GM19397 (cell line): Measurements from ENCODE around the gene CRTC3.
"Not testable (repeated sequence)": the region's sequence is repeated elsewhere in the genome, so short reads cannot be mapped to it uniquely, and the experiment has no call there.

Source experiments
- ATAC-seq: cut with Tn5 transposase; IDR thresholded peaks from one replicate; pipeline ENCODE4 v1.9.1; 2021; ENCODE audit warnings: mild to moderate bottlenecking, moderate library complexity; ENCODE audit not compliant: unreplicated experiment

CRTC3 gene, protein sequence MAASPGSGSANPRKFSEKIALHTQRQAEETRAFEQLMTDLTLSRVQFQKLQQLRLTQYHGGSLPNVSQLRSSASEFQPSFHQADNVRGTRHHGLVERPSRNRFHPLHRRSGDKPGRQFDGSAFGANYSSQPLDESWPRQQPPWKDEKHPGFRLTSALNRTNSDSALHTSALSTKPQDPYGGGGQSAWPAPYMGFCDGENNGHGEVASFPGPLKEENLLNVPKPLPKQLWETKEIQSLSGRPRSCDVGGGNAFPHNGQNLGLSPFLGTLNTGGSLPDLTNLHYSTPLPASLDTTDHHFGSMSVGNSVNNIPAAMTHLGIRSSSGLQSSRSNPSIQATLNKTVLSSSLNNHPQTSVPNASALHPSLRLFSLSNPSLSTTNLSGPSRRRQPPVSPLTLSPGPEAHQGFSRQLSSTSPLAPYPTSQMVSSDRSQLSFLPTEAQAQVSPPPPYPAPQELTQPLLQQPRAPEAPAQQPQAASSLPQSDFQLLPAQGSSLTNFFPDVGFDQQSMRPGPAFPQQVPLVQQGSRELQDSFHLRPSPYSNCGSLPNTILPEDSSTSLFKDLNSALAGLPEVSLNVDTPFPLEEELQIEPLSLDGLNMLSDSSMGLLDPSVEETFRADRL

DNA sequence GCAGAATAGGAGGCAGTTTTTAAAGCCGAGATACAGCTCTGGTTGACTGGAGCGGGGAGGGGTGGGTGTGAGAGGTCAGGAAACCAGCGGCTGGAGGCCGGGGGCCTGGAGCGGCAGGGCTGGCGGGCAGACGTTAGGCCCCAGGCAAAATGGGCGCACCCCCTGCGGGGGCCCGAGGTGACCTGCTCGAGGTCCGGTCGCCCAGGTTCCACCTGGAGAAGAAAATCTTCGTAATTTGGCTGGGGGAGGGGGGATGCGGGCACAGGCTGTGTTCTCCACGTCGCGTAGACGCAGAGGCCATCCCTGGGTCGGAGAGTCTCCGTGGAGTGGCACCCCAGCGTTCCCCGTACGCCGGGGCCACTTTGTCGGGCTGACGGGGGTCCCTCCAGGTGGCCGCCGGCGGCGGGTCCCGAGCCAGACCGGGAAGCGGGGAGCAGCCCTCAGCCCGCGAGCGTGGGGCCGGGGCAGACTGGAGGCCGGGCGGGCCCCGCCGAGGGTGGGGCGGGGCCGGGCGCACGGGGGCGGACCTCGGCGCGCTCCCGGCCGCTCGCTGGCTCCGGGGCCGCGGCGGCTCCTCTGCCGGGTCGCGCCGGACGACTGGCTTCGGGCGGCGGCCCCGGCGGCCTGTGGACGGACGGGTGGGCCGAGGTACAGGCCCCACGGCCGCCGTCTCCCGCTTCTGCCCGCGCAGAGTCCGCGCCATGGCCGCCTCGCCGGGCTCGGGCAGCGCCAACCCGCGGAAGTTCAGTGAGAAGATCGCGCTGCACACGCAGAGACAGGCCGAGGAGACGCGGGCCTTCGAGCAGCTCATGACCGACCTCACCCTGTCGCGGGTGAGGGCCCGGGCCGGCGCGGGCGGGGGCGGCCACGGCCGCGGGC lies at the start of gene CRTC3:
Gene CRTC3 (plus strand): TSS at position 553 of the 879 bp plus-strand sequence. CDS start 149 bp downstream, at position 702.
- ATAC-seq = peak; percentile 67

DNA sequence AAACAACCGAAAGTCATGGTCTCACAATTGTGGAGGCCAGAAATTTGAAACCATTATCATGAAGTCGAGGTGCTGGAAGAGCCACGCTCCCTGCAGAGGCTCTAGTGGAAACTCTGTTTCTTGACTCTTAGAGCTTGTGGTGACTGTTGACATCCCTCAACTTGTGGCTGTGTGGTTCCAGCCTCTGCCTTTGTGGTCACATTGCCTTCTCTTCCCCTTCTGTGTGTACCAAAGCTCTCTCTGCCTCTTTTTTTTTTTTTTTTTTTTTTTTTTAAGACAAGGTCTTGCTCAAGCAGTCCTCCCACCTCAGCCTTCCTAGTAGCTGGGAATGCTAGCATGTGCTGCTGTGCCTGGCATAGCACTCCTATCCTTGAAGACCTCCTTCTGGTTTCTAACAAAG lies 48.7 kb upstream of the CRTC3 start:
- no peak for ATAC-seq

DNA sequence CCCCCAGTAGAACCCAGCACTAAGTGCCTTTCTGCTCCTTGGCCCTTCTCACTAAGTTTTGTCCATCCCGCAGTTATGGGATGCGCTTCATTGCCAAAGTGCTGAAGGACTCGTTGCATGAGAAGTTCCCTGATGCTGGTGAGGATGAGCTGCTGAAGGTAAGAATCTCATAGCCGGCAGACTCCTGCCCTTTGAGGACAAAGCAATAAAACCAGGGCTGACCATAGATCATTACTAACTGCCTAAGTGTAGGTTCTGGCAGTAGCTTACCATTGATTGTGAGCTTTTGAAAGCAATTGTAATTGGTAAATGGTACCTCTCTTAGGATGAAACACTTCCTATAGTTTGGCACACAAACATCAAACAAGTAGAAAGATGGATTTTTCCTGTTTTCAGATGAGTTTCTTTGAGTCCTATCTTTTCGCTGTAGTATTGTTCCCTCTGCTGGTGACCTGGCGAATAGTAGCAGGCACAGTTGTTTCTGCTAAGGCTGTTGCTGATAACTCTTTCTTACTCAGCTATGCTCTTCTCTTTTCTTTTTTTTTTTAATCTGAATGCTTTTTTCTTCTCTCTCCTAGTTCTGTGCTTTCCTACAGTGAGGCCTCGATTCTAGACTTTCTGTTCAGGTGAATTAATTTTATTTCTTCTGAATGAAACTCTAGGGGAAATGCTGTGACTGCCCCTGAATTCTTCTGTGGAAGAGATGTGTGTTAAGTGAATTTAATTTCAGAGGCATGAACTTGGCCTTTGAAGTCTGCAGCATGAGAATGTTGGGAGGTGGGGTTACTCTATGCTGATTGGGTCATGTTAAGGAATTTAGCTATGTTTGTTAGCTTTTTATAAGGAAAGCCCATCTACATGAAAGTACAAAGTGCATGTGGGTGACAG lies 47.4 kb upstream of the CRTC3 start:
- ATAC-seq = no peak

DNA sequence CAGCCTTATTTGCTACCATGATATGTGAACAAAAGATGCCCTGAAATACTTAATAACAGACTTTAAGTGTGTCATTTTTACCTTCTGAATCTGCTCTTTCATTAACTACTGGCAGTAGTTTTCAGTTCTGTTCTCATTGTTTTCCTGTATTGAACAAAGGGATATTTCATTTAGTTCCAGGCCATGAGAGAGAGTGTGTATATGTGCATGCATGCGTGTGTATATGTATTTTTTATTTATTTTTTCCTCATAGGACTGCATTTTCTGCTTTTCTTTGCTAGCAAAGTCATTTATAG lies 46.8 kb upstream of the CRTC3 start:
- ATAC-seq = no peak

DNA sequence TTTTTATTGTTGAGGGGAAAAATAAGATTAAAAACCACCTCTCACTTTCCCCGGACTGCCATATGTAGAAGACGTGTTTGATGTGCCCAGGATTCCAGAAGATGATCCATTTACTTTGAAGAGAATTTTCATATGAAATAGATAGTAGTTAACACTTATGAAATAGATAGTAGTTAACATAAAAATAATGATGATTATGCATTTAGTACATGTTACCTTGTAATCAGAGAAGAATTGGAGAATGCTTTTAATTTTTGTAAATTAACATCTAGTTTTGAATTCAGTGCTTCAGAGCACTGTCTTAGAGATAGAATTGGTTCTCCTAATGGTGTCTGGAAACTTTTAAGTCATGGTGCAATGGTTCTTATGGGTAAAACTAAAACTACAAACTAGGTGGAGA lies 46.1 kb upstream of the CRTC3 start:
- ATAC-seq = no peak

DNA sequence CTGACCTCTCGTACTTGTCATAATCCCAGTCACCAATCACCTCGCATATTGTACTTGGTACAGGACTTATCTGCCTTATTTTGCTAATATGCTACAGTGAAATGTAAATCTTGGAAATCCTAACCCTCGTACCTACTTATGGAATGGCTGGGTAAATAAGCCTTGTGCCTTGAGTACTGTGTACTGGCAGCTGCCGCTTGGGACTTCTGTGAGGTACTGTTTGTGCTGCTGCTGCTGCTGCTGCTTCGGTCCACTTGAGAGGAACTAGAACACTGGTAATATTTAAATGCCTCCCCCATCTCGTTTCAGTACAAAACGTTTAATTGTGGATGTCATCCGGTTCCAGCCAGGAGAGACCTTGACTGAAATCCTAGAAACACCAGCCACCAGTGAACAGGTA lies 42.5 kb upstream of the CRTC3 start:
- ATAC-seq = no peak

DNA sequence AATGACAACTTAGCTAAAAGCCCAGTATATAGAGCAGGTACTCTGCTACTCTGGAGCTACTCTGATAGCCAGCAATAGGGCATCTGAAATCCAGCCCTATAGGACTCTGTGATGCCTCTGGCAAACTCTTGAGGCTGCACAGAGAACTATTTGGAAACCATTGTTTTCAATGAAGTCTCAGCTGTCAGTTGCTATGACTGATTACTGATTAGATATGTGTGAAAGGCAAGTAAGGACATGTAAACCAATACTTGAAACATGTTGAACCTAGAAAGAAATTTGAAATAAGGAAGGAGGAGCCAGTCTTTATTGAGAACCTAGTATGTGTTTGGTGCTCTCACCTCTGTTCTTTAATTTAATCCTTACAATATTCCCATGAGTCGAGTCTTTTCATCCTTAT lies 40.2 kb upstream of the CRTC3 start:
- no peak for ATAC-seq

DNA sequence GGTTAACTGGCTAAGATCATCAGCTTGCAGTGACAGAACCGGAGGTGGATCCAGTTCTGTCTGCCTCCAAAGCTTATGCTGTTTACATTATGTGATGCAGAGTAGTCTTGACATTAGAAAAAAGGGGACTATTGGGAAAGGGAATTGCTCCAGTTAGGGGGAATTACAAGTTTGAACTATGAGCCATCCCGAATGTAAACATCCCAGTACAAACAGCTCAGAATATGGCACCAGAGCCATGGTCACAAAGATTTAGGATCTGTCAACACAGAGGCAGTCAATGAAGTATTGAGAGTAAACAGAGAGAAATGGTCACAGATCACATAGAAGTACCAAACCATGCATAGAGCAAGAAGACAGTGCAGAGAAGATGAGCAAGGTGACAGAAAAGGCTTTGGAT lies 39.8 kb upstream of the CRTC3 start:
- ATAC-seq = no peak

DNA sequence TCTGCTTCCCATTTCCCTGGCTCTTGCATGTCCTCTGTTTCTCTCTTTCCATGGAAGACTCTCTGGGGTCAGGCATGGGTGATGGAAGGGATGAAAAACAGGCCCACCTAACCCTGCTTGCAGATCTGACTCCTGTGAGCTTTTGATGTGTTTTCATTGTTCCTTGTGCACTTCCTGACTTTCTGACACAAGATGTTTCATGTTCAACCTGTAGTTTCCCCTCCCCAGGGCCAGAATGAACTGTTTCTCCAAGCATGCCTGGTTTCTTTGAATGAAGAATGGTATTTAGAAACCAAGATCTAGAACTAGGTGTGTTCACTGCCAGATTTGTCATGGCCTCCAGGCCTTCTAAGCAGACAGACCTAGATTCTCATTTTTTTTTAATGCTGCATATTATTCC lies 36.1 kb upstream of the CRTC3 start:
- no peak for ATAC-seq

DNA sequence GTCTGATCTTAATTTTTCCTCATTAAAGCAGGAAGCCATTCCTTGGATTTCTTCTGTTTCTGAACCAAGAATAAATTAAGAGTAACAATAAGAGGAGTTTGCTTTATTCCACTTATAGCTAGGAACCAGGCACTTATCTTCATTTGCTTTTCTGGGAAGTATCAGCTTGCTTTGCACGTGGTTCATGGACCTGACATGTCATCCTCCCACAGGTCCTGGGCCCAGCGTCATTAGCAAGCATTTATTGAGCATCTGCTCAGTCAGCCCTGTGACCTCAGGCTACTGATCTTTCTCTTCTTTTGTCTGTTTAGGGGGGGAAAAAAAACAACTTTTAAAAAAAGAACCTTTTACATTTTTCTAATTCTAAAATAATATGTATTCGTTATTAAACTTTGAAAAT lies 34.7 kb upstream of the CRTC3 start:
- no peak for ATAC-seq

DNA sequence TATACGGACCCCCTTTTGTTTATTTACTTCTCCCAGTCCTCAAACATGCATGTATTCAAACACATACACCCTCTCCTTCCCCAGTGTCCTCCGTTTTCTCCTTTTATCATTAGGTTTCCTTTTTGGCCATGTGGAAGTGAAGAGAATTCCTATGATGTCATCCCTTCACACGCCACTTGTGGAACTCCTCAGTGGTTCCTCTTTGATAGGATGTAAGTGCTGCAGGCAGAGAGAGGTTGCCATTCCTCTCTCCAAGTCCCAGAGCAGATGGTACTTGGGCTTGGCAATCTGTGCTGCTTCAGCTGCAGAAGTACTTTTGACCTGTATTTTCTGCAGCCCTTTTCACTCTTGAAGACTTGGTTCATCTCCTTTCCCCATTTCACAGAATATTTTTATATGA lies 32.9 kb upstream of the CRTC3 start:
- no peak for ATAC-seq

DNA sequence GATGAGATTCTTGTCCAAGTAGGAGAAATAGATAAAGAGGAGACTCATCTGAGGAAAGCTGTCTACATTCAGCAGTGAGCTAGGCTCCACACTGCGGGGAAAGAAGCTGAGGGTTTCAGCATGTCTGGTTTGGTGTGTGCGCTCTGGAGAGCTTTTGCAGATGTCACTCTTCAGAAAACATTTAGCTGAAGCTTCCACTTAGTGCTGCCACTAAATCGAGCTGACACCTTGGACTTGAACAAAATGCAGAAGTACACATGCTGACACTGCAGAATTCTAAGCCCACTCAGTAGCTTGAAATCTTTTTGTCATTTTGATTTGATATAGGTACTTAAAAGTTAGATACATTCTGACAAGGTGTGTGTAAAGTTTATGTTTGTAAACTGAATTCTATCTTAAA lies 32.3 kb upstream of the CRTC3 start:
- ATAC-seq = no peak

DNA sequence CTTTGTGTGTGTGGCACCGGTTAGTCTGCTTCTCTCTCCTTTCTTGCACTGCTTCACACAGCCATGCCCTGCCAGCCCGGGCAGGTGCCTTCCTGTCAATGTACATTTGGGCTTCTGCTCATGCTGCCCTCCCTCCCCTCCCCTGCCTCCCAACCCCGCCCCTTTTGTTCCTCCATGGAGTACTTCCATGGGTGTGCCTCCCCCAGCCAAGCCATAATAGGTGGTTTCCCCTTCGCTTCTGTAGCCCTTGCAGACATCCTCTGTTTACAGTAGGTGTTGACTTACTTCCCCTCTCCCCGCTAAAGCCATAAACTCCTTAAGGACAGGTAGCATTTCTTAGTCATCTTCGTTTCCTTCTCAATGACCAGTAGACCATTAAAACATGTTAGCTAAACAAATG lies 31.8 kb upstream of the CRTC3 start:
- ATAC-seq = no peak

DNA sequence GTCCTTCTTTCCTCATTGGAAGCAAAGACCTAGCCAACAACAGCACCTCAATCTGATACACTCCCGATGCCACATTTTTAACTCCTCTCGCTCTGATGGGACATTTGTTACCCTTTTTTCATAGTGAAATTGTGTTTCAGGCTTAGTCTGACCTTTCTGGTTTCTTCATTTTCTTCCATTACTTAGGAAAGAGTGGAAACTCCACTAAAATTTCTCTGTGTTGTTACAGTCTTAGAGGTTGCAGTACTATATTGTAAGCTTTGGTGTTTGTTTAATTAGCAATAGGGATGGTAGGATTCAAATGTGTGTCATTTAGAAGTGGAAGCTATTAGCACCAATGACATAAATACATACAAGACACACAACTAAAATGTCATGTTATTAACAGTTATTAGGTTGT lies 29.6 kb upstream of the CRTC3 start:
- no peak for ATAC-seq

DNA sequence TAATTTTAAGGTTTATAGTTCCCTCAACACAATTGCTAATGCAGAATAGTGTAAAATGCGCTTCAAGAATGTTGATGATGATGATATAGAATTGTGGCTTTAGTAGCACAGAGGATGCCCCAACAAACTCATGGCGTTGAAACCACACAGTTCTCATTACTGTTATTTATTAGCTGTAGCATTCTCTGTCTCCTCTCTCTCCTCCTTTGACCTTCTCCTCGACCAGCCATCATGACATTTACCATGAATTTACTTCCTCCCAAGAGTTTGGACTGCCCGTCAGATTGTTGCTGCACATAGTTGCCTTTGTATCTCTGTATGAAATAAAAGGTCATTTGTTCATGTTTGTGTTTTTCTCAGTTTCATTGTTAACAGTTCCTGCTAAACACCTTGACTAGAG lies 27.8 kb upstream of the CRTC3 start:
- ATAC-seq = no peak

DNA sequence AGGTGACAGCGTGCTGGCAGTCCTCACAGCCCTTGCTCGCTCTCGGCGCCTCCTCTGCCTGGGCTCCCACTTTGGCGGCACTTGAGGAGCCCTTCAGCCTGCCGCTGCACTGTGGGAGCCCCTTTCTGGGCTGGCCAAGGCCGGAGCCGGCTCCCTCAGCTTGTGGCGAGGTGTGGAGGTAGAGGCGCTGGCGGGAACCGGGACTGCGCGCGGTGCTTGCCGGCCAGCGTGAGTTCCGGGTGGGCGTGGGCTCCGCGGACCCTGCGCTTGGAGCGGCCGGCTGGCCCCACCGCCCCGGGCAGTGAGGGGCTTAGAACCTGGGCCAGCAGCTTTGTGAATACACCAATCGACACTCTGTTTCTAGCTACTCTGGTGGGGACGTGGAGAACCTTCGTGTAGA lies 18.9 kb upstream of the CRTC3 start:
- ATAC-seq = not testable (repeated sequence)

DNA sequence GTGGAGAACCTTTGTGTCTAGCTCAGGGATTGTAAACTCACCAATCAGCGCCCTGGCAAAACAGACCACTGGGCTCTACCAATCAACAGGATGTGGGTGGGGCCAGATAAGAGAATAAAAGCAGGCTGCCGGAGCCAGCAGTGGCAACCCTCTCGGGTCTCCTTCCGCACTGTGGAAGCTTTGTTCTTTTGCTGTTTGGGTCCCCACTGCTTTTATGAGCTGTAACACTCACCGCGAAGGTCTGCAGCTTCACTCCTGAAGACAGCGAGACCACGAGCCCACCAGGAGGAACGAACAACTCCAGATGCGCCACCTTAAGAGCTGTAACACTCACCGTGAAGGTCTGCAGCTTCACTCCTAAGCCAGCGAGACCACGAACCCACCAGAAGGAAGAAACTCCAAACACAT lies 18.5 kb upstream of the CRTC3 start:
- ATAC-seq = not testable (repeated sequence)

DNA sequence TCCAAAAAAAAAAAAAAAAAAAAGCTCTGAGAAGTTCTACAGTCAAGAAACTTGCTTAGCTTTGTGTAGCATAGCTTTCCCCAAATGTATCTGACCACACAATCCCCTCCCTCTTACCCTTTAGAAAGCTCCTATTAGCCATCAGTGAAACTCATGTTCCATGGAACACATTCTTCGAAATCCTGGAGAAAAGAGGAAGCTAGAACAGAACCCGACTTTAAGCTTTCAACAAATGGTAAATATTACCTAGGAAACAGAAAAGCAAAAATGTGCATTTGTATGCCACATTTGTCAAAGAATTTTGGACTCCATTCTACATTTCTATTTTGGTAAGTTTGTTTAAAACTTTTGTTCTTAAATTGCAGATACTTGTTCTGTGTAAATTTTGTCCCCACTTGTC lies 17.4 kb upstream of the CRTC3 start:
- ATAC-seq = no peak

DNA sequence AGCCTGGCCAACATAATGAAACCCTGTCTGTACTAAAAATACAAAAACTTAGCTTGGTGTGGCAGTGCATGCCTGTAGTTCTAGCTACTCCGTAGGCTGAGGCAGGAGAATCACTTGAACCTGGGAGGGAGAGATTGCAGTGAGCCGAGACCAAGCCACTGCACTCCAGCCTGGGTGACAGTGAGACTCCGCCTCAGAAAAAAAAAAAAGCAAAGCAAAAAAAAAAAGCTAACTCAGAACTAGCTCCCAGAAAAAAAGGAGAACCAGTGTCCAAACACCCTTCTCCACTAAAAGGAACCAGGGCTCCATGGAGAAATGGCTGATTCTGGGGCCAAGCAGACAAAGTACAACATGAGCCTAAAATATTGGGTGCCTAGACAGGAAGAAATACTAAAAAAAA lies 16.7 kb upstream of the CRTC3 start:
- no peak for ATAC-seq

DNA sequence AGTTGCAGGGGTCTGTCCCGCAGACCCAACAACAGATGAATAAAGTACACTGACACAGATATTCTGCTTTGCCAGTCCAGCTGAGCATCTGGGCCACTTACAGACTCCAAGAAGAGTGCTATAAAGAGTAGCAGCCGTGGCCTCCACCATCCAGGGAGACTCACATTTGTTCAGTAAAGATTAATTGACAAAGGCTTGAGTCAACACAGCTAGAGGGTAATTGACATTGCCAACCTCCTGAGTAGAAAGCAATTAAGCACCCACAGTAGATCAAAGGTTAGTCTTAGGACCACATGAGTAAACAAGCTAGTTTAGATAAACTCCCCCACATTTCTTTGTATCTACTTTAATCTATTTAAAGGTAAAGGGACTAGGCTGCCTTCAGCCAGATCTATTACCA lies 16.3 kb upstream of the CRTC3 start:
- no peak for ATAC-seq

DNA sequence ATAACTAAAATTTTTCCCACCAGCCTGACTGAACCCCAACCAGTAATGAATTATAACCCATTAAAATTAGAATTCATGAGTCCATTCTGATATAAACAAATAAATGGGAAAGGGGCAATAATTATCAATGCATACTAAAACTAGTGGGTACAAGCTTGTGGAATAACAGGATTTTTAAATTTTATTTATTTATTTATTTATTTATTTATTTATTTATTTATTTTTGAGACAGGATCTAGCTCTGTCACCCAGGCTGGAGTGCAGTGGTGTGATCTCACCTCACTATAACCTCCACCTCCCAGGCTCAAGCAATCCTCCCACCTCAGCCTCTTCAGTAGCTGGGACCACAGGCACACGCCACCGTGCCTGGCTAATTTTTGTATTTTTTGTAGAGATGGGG lies 15.8 kb upstream of the CRTC3 start:
- not testable (repeated sequence) for ATAC-seq
